ENCODE results near the gene DMRT1.

Gene DMRT1

DNA sequence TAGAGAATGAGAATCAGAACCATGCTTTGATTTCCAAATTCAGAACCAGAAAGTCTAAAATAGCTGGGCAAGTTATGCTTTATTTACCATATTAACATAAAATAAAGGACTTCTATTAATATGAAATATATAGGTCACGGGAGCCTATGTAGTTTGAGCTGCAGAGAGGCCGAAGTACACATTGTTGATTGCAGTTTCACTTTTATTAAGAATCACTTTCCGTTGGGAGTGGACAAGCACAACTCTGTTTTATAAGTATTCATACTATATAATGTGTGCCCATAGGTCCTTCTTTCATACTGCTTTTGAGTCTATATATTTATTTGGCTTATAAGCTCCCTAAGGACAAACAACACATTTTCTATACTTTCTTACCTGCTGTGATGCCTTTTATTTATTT is 76.2 kb downstream of the DMRT1 start:
- no peak overlapping the region for H3K27ac ChIP-seq (ENCODE audit: low read length)
- no peaks in the 10 kb centered on the region for H3K36me3 ChIP-seq (replicated peaks; ENCODE audit: insufficient read depth, low read length)
- no peaks in the 10 kb centered on the region for H3K9me2 ChIP-seq (replicated peaks; ENCODE audit: insufficient read depth, low read length)
- no peak overlapping the region for H3K4me3 ChIP-seq (ENCODE audit: low read length)
- TF ChIP-seq EZH2 (optimal IDR thresholded peaks at IDR 0.05; ENCODE audit: low read depth, low read length) = no peak
- no peak for TF ChIP-seq EZH2phosphoT487 (IDR thresholded peaks at IDR 0.05; ENCODE audit: low read length)
- TF ChIP-seq, protein P1, sequence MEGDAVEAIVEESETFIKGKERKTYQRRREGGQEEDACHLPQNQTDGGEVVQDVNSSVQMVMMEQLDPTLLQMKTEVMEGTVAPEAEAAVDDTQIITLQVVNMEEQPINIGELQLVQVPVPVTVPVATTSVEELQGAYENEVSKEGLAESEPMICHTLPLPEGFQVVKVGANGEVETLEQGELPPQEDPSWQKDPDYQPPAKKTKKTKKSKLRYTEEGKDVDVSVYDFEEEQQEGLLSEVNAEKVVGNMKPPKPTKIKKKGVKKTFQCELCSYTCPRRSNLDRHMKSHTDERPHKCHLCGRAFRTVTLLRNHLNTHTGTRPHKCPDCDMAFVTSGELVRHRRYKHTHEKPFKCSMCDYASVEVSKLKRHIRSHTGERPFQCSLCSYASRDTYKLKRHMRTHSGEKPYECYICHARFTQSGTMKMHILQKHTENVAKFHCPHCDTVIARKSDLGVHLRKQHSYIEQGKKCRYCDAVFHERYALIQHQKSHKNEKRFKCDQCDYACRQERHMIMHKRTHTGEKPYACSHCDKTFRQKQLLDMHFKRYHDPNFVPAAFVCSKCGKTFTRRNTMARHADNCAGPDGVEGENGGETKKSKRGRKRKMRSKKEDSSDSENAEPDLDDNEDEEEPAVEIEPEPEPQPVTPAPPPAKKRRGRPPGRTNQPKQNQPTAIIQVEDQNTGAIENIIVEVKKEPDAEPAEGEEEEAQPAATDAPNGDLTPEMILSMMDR (IDR thresholded peaks at IDR 0.05; ENCODE audit: low read length) = no peak
- no peaks in the 10 kb centered on the region for H3K9me3 ChIP-seq (replicated peaks; ENCODE audit: insufficient read depth, low read length)
- H3K4me2 ChIP-seq (ENCODE audit: low read depth, low read length) = no peak overlapping the region
- no peak overlapping the region for H3K9ac ChIP-seq (ENCODE audit: low read length)
- H3F3A ChIP-seq (ENCODE audit: insufficient read depth, low read length) = no peaks in the 10 kb centered on the region
- no peaks in the 10 kb centered on the region for H4K20me1 ChIP-seq (ENCODE audit: insufficient read depth, low read length)
- H3K27me3 ChIP-seq (replicated peaks; ENCODE audit: insufficient read depth, low read length) = no peaks in the 10 kb centered on the region
- no peaks in the 10 kb centered on the region for H3K4me1 ChIP-seq (ENCODE audit: low read length)
- DNase-seq = no peak
- no peaks in the 10 kb centered on the region for H3K79me2 ChIP-seq (ENCODE audit: low read length)
- no peak overlapping the region for H2AFZ ChIP-seq (ENCODE audit: low read length)

GRCh38 chr9:920927-921326 is 79.4 kb downstream of the DMRT1 start:
- H3K4me1 ChIP-seq (ENCODE audit: low read length) = no peaks in the 10 kb centered on the region
- no peak for TF ChIP-seq EZH2phosphoT487 (IDR thresholded peaks at IDR 0.05; ENCODE audit: low read length)
- TF ChIP-seq, protein P1 (IDR thresholded peaks at IDR 0.05; ENCODE audit: low read length) = no peak
- TF ChIP-seq EZH2 (optimal IDR thresholded peaks at IDR 0.05; ENCODE audit: low read depth, low read length) = no peak
- no peak overlapping the region for H2AFZ ChIP-seq (ENCODE audit: low read length)
- H3K4me2 ChIP-seq (ENCODE audit: low read depth, low read length) = no peak overlapping the region
- no peaks in the 10 kb centered on the region for H3F3A ChIP-seq (ENCODE audit: insufficient read depth, low read length)
- H3K9me2 ChIP-seq (replicated peaks; ENCODE audit: insufficient read depth, low read length) = no peaks in the 10 kb centered on the region
- no peaks in the 10 kb centered on the region for H3K27me3 ChIP-seq (replicated peaks; ENCODE audit: insufficient read depth, low read length)
- H3K36me3 ChIP-seq (replicated peaks; ENCODE audit: insufficient read depth, low read length) = no peaks in the 10 kb centered on the region
- no peak for DNase-seq
- no peak overlapping the region for H3K4me3 ChIP-seq (ENCODE audit: low read length)
- H3K79me2 ChIP-seq (ENCODE audit: low read length) = no peaks in the 10 kb centered on the region
- H3K27ac ChIP-seq (ENCODE audit: low read length) = no peak overlapping the region
- no peak overlapping the region for H3K9ac ChIP-seq (ENCODE audit: low read length)
- no peaks in the 10 kb centered on the region for H3K9me3 ChIP-seq (replicated peaks; ENCODE audit: insufficient read depth, low read length)
- no peaks in the 10 kb centered on the region for H4K20me1 ChIP-seq (ENCODE audit: insufficient read depth, low read length)

GRCh38 chr9:922171-922570 is 80.7 kb downstream of the DMRT1 start:
- no peak overlapping the region for H3K4me2 ChIP-seq (ENCODE audit: low read depth, low read length)
- no peaks in the 10 kb centered on the region for H3F3A ChIP-seq (ENCODE audit: insufficient read depth, low read length)
- H3K4me1 ChIP-seq (ENCODE audit: low read length) = no peaks in the 10 kb centered on the region
- H3K79me2 ChIP-seq (ENCODE audit: low read length) = no peaks in the 10 kb centered on the region
- no peak overlapping the region for H3K9ac ChIP-seq (ENCODE audit: low read length)
- H4K20me1 ChIP-seq (ENCODE audit: insufficient read depth, low read length) = no peaks in the 10 kb centered on the region
- H2AFZ ChIP-seq (ENCODE audit: low read length) = no peak overlapping the region
- no peaks in the 10 kb centered on the region for H3K9me2 ChIP-seq (replicated peaks; ENCODE audit: insufficient read depth, low read length)
- TF ChIP-seq, protein P1 (IDR thresholded peaks at IDR 0.05; ENCODE audit: low read length) = no peak
- TF ChIP-seq EZH2 (optimal IDR thresholded peaks at IDR 0.05; ENCODE audit: low read depth, low read length) = no peak
- TF ChIP-seq EZH2phosphoT487 (IDR thresholded peaks at IDR 0.05; ENCODE audit: low read length) = no peak
- H3K4me3 ChIP-seq (ENCODE audit: low read length) = no peak overlapping the region
- no peak overlapping the region for H3K27ac ChIP-seq (ENCODE audit: low read length)
- no peaks in the 10 kb centered on the region for H3K27me3 ChIP-seq (replicated peaks; ENCODE audit: insufficient read depth, low read length)
- DNase-seq = no peak
- H3K36me3 ChIP-seq (replicated peaks; ENCODE audit: insufficient read depth, low read length) = no peaks in the 10 kb centered on the region
- no peaks in the 10 kb centered on the region for H3K9me3 ChIP-seq (replicated peaks; ENCODE audit: insufficient read depth, low read length)

Data from MM.1S (cell line).